CD4-positive, alpha-beta T cell treated with Interleukin-21 for 1 hour (primary cell): ENCODE results near the gene ATM.
A peak's percentile ranks its signal among the peaks of the same experiment; 100 is the strongest.
"Not testable (repeated sequence)": the region's sequence is repeated elsewhere in the genome, so short reads cannot be mapped to it uniquely, and the experiment has no call there.

Experiments used
- DNase-seq: peaks from one replicate; pipeline ENCODE4 v3.0.0-alpha.2; 2020

The ATM gene

DNA sequence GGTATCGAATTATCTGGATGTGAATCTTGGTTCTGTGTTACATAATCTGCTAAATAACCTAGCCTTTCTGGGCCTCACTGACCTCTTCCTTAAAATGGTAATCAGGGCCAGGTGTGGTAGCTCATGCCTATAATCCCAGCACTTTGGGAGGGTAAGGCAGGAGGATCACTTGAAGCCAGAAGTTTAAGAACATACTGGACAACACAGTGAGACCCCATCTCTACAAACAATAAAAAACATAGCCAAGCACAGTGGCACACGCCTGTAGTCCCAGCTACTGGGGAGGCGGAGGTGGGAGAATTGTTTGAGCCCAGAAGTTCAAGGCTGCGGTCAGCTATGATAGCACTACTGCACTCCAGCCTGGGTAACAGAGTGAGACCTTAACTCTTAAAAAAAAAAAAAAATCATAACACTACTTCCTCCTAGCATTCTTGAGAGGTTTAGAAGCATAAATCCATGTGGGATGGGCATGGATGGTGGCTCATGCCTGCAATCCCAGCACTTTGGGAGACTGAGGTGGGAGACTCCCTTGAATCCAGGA is 171.9 kb downstream of the ATM start:
- no peak for DNase-seq

- not testable (repeated sequence) for DNase-seq
These were observed 173.8 kb downstream of the ATM start for GRCh38 chr11:108396672-108397071.

GRCh38 chr11:108398439-108398838 is 175.6 kb downstream of the ATM start:
- DNase-seq: no peak

DNA sequence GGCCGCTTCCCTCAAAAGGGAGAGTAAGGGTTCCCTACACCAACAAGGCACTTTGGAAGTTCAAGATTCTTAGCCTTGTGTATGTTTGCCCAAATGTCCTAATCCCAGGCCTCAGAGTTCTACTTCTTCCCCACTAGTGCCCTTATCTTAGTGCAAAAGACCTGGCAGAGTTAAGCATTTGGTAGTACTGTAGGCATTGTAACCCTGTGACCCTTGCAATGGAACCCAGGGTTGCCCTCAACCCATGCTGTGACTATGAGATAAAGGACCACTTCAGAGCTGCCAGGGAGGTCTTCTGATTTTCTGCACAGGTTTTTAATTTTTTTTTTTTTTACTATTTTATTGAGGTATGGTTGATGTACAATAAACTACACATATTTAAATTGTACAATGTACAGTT is 179.4 kb downstream of the ATM start:
- no peak for DNase-seq

DNA sequence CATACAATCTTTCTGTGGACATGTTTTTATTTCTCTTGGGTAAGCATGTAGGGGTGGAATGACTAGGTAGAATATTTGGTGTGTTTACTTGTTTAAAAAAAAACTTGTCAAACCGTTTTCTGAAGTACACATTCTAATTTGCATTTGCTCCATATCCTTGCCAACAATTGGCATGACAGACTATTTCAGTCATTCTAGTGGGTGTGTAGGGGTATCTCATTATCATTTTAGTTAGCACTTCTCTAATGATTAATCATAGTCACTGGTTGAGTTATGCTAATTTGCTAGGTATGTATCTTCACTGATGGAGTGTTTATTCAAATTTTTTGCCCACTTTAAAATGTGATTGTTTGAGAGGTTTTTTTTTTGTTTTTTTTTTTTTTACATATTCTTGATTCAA is 180.2 kb downstream of the ATM start:
- no peak for DNase-seq

DNA sequence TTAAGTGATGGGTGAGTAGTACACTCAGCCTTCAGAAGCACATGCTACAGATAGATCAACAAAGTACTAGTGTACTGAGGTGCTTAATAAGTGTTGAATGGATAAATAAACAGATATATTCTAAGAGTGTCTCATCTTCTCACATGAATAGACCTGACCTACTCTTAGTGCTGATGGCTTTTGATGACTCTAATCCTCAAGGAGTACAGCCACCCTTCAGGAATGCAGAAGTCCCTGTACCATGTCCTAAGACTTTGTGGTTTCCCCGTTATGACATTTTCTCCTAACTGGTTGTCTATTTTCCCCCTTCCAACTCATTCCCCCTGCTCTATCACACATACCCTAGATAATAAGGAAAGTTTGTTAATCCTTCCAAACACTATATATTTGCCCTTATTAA is 182.8 kb downstream of the ATM start:
- no peak for DNase-seq

- no peak for DNase-seq
These were observed 192.1 kb downstream of the ATM start for GRCh38 chr11:108414958-108415357.

DNA sequence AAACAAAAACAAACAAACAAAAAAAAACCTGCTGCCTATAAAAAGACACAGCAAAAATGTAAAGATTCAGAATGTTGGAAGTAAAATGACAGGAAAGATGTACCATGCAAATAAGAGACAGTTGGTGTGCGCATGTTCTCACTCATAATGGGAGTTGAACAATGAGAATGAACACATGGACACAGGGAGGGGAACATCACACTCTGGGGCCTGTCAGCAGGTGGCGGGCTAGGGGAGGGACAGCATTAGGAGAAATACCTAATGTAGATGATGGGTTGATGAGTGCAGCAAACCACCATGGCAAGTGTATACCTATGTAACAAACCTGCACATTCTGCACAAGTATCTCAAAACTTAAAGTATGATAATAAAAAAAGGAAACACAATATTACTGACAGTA is 194.7 kb downstream of the ATM start:
- peak; percentile 44 for DNase-seq
